ENCODE measurements around the gene GAB1.

The GAB1 gene

GRCh38 chr4:143481361-143481760 is 144.7 kb downstream of the GAB1 start:
- no peak for DNase-seq (ENCODE audit: low read depth in 2 of 3, low spot score in 2 of 3)

- no peak for DNase-seq (ENCODE audit: low read depth in 2 of 3, low spot score in 2 of 3)
These were observed 146.2 kb downstream of the GAB1 start for GRCh38 chr4:143482840-143483239.

DNA sequence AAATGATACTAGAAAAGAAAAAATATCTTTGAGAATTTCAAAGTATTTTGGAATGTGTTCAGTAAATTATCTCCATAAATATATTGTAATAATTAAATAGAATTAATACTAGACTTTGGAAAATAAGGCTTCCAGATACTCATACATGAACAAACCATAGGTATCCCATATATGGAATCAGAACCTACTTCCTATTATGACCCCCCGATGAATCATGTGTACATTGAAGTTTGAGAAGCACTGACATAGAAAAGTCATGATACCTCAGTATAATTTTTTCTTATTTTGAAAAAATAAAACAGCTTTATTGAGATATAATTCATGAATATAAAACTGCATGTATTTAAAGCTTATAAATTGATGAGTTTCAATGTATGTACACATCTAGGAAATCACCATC is 149.6 kb downstream of the GAB1 start:
- no peak for DNase-seq (ENCODE audit: low read depth in 2 of 3, low spot score in 2 of 3)

GRCh38 chr4:143488687-143489086 is 152.0 kb downstream of the GAB1 start:
- no peak for DNase-seq (ENCODE audit: low read depth in 2 of 3, low spot score in 2 of 3)

DNA sequence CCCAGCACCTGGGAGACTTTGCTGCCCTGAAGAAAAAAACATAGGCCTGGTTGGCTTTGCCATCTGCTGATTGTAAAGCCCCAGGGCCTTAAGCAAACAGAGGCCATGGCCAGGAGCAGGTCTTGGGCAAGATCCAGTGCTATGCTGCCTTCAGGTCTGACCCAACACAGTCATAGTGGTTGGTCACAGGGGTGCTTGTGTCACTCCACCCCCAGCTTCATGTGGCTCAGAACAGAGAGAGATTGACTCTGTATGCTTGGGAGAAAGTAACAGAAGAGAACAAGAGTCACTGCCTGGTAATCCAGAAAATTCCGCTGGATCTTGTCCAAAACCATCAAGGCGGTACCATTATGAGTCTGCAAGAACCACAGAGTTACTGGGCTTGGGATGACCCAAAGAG is 152.4 kb downstream of the GAB1 start:
- no peak for DNase-seq (ENCODE audit: low read depth in 2 of 3, low spot score in 2 of 3)

GRCh38 chr4:143498021-143498420 is 161.3 kb downstream of the GAB1 start:
- no peak for DNase-seq (ENCODE audit: low read depth in 2 of 3, low spot score in 2 of 3)

- DNase-seq (ENCODE audit: low read depth in 2 of 3, low spot score in 2 of 3) = no peak
These were observed 165.6 kb downstream of the GAB1 start for GRCh38 chr4:143502231-143502630.

DNA sequence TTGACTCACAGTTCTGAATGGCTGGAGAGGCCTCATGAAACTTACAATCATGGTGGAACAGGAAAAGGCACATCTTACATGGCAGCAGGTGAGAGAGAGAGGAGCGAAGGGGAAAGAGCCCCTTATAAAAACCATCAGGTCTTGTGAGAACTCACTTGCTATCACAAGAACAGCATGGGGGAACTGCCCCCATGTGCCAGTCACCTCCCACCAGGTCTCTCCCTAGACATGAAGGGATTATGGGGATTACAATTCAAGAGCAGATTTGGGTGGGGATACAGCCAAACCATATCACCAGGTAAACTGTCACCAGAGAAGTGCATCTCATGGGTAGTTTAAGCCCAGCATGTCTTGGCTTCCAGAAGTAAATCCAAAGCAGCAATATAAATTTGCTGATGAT is 169.4 kb downstream of the GAB1 start:
- no peak for DNase-seq (ENCODE audit: low read depth in 2 of 3, low spot score in 2 of 3)

DNA sequence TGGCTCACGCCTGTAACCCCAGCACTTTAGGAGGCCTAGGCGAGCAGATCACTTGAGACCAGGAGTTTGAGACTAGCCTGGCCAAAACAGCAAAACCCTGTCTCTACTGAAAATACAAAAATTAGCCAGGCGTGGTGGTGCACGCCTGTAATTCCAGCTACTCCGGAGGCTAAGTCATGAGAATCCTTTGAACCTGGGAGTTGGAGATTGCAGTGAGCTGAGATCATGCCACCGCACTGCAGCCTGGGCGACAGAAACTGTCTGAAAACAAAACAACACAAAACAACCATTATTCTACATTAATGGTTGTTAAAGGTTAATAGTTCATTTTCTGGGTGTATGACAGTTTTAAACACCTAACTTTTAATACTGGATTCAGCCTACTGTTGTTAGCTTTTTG is 175.2 kb downstream of the GAB1 start:
- no peak for DNase-seq (ENCODE audit: low read depth in 2 of 3, low spot score in 2 of 3)

DNA sequence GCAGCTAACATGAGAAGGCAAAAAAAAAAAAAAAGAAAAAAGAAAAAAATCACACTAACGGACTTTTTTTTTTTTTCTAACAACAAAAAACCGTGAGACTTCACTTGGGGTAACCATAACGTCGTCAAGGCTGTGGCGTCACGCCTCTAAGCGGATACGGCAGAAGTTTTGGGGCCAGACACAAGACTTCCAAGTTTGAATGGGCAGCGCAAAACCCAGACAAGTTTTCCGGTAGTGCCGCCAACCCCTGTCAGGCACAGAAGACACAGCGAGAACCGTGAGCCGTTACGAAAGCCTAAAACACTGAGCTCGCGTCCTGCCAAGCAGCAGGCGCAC is 176.3 kb downstream of the GAB1 start:
- no peak for DNase-seq (ENCODE audit: low read depth in 2 of 3, low spot score in 2 of 3)

DNA sequence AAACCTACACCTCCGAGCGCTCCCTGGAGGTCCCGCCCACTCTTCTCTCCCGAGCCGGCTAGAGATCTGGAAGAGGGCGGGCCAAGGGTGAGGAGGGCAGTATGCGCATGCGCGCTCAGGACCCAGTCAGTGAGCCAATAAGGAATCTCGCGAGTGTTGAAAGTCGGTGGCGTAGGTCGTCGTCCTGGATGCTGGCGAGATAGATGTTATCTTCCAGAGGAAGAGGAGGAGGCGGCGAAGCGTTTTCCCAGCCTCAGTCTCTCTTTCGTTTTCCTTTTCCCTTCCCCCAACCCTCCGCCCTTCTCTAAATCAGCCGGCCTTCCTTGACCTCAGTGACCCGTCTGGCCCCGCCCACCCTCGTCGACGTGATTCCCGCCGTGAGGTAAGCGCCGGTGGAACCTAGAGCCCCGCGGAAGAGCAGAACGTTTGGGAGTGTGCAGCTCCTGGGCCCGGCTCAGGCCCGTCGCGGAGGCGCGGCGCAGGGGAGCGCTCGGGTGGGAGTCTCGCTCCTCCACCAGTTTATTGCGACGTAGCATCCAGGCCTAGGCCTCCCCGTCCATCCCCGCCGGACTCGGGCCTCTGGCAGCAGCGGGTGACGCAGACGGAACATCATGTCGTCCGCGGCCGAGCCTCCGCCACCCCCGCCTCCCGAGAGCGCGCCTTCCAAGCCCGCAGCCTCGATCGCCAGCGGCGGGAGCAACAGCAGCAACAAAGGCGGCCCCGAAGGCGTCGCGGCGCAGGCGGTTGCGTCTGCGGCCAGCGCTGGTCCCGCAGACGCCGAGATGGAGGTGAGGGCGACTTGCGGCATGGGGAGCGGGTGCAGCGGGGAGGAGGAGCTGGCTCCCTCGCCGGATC is 176.9 kb downstream of the GAB1 start, which contains the start of gene SMARCA5:
SMARCA5 (plus strand) TSS at position 389 of the 855 bp plus-strand sequence; CDS start at position 612, 223 bp downstream.
- peak; percentile 81 to 95 (median 87) for DNase-seq (ENCODE audit: low read depth in 2 of 3, low spot score in 2 of 3)

- no peak for DNase-seq (ENCODE audit: low read depth in 2 of 3, low spot score in 2 of 3)
These were observed 177.5 kb downstream of the GAB1 start for GRCh38 chr4:143514169-143514495.

GRCh38 chr4:143514497-143514896 is 177.8 kb downstream of the GAB1 start:
- peak in 1 of 3 experiments; percentile 2 for DNase-seq (ENCODE audit: low read depth in 2 of 3, low spot score in 2 of 3)

DNA sequence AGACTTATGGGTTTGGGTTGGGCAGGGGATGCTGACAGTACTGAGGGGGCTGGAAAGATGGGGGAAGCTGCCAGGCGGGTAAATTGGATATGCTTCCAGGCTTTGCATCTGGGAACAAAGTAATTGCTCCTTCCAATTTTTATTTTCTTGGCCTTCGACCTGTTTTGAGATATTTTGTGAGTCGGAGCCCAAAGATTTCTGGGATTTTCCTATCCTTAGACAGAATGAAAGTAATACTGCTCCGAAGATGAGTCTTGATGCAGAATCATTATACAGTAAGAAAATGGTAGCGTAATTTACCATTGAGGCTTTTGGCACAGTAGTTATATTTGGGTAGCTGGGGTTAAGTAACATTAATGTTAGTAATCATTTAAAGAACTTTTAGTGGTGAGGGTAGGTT is 178.2 kb downstream of the GAB1 start:
- no peak for DNase-seq (ENCODE audit: low read depth in 2 of 3, low spot score in 2 of 3)

- DNase-seq (ENCODE audit: low read depth in 2 of 3, low spot score in 2 of 3) = no peak
These were observed 179.2 kb downstream of the GAB1 start for GRCh38 chr4:143515905-143516304.

DNA sequence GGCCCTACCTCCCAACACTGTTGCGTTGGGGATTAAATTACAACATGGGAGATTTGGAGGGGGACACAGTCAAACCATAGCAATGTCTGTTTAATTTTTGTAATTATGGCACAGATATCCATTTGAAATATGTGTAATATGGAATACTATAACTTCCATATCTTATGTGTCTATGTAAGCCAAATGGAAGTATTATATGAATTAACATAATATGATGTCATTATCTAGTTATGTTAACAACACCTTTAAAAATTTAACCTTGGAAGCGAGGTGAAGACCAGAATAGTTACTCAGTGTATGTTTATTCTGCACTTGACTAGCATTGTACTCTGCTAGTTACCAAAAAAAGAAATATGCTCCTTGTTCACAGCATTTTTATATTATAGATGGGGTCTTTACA is 181.1 kb downstream of the GAB1 start:
- DNase-seq (ENCODE audit: low read depth in 2 of 3, low spot score in 2 of 3) = no peak
